HCT116 (cell line): ENCODE measurements around the gene SIT1. TPM values are rescaled to one million over a fixed set of nuclear protein-coding genes. Genes with fewer than 3 reads are reported as not detected.

ENCODE experiments used
- ATAC-seq: fragments of 200-7000 bp; cut with Tn5 transposase; 2 replicates; pipeline ENCODE4 v1.9.1; 2020; ENCODE audit warnings: mild to moderate bottlenecking, moderate library complexity
- BruUV-seq: library from RNA; stranded (reverse); fragments of 400-500 nt; replicated peaks from 2 replicates; lab custom pipeline; 2021; lab: Mats Ljungman, UMichigan
- CTCF ChIA-PET: fragments of 300-600 bp; sonication (Branson Sonifier 250); formaldehyde crosslinking; loops from one replicate; lab custom pipeline; 2021; ENCODE audit warnings: antibody characterized with exemption; lab: Charles Lee
- POLR2A ChIA-PET: fragments of 300-600, 350-600 bp; sonication (Branson Sonifier 250); formaldehyde crosslinking; loops from one replicate; lab custom pipeline; 2021; ENCODE audit warnings: antibody characterized with exemption; lab: Charles Lee
- RAD21 ChIA-PET, 2 experiments: fragments of 300-600 bp; sonication (Branson Sonifier 250); formaldehyde crosslinking; loops; one replicate each; lab custom pipeline; 2023; ENCODE audit warnings: low total read pairs in 2 of 2; ENCODE audit not compliant: uncharacterized antibody in 2 of 2, unreplicated experiment in 2 of 2, low non-redundant PET in 1 of 2; lab: Charles Lee
- DNase-seq: peaks from one replicate; pipeline ENCODE4 v3.0.0-alpha.2; 2010; ENCODE audit warnings: low read depth, low spot score
- H2AFZ ChIP-seq: fragments of 200-600 bp; shearing (Covaris generic), sonication (generic); 2 replicates; pipeline ENCODE4 v1.6.1; 2017; ENCODE audit warnings: low read depth, mixed run types, mixed read lengths, antibody characterized with exemption, low read length; ENCODE audit not compliant: poor library complexity, severe bottlenecking
- H3K27ac ChIP-seq: 2 replicates; pipeline ENCODE4 v1.5.1; 2012; ENCODE audit warnings: low read depth, low read length
- H3K27me3 ChIP-seq: fragments of 200-600 bp; sonication (generic); 2 replicates; pipeline ENCODE4 v1.6.1; 2016; ENCODE audit warnings: mixed run types, low read length, mixed read lengths; ENCODE audit not compliant: insufficient read depth
- H3K36me3 ChIP-seq, 2 experiments: fragments of 200-500 bp in 1 of 2; fragments of 200-600 bp in 1 of 2; sonication (Bioruptor generic) in 1 of 2; sonication (generic) in 1 of 2; 2 replicates each; pipeline versions ENCODE4 v1.5.1 to v1.6.1; 2014 to 2016; ENCODE audit warnings: low read length in 2 of 2, inconsistent platforms in 1 of 2, mixed read lengths in 1 of 2, mixed run types in 1 of 2; ENCODE audit not compliant: insufficient read depth in 2 of 2, control insufficient read depth in 1 of 2
- H3K4me1 ChIP-seq, 2 experiments: fragments of 200-600 bp in 1 of 2; sonication (generic) in 1 of 2; 2 replicates each; pipeline versions ENCODE4 v1.5.1 to v1.6.1; 2012 to 2017; ENCODE audit warnings: low read length in 2 of 2, inconsistent platforms in 1 of 2, mild to moderate bottlenecking in 1 of 2, mixed read lengths in 1 of 2, mixed run types in 1 of 2, moderate library complexity in 1 of 2; ENCODE audit not compliant: insufficient read depth in 2 of 2, control insufficient read depth in 1 of 2
- H3K4me2 ChIP-seq: fragments of 200-600 bp; sonication (generic); 2 replicates; pipeline ENCODE4 v1.6.1; 2017; ENCODE audit warnings: mixed run types, low read length, mixed read lengths
- H3K4me3 ChIP-seq, 2 experiments: fragments of 200-600 bp in 1 of 2; sonication (generic) in 1 of 2; replicated peaks in 1 of 2; 2 replicates each; pipeline ENCODE4 v1.5.1; 2011 to 2016; ENCODE audit warnings: low read length in 2 of 2, control low read depth in 1 of 2, low read depth in 1 of 2, mild to moderate bottlenecking in 1 of 2, mixed read lengths in 1 of 2, mixed run types in 1 of 2
- H3K79me2 ChIP-seq: fragments of 200-600 bp; sonication (generic); 2 replicates; pipeline ENCODE4 v1.6.1; 2017; ENCODE audit warnings: mild to moderate bottlenecking, mixed run types, low read length, moderate library complexity, mixed read lengths; ENCODE audit not compliant: insufficient read depth
- H3K9ac ChIP-seq: fragments of 200-600 bp; sonication (generic); 2 replicates; pipeline ENCODE4 v1.6.1; 2016; ENCODE audit warnings: low read length, mixed read lengths
- H3K9me2 ChIP-seq: fragments of 200-600 bp; sonication (generic), shearing (Covaris generic); 2 replicates; pipeline ENCODE4 v1.6.1; 2017; ENCODE audit warnings: mixed run types, mild to moderate bottlenecking, moderate library complexity; ENCODE audit not compliant: insufficient read depth
- H3K9me3 ChIP-seq, 2 experiments: fragments of 200-500 bp in 1 of 2; fragments of 200-600 bp in 1 of 2; sonication (Bioruptor generic) in 1 of 2; sonication (generic) in 1 of 2; 2 replicates each; pipeline ENCODE4 v1.6.1; 2014 to 2017; ENCODE audit warnings: low read length in 2 of 2, mixed read lengths in 2 of 2, inconsistent platforms in 1 of 2, low read depth in 1 of 2, mild to moderate bottlenecking in 1 of 2, mixed run types in 1 of 2, moderate library complexity in 1 of 2; ENCODE audit not compliant: control insufficient read depth in 1 of 2, insufficient read depth in 1 of 2
- H4K20me1 ChIP-seq: fragments of 200-600 bp; sonication (generic), shearing (Covaris generic); 2 replicates; pipeline ENCODE4 v1.6.1; 2017; ENCODE audit warnings: mixed run types, mild to moderate bottlenecking, moderate library complexity; ENCODE audit not compliant: insufficient read depth
- ATF3 ChIP-seq: IDR thresholded peaks from 2 replicates; pipeline ENCODE4 v1.6.1; 2012
- CBX3 ChIP-seq: IDR thresholded peaks from 2 replicates; pipeline ENCODE4 v1.6.1; 2012; ENCODE audit warnings: low read depth
- CEBPB ChIP-seq: IDR thresholded peaks from 2 replicates; pipeline ENCODE4 v1.6.1; 2012; ENCODE audit warnings: low read depth
- CTCF ChIP-seq, 3 experiments: fragments of 200-600 bp in 1 of 3; sonication (generic) in 1 of 3; IDR thresholded peaks in 2 of 3; conservative IDR thresholded peaks in 1 of 3; 2 replicates each; pipeline ENCODE4 v1.5.1; 2012 to 2017; ENCODE audit warnings: low read depth in 2 of 3, low read length in 2 of 3, antibody characterized with exemption in 1 of 3, borderline replicate concordance in 1 of 3, control low read depth in 1 of 3, mild to moderate bottlenecking in 1 of 3, mixed read lengths in 1 of 3, mixed run types in 1 of 3, moderate library complexity in 1 of 3; ENCODE audit not compliant: insufficient read depth in 1 of 3
- ELF1 ChIP-seq: IDR thresholded peaks from 2 replicates; pipeline ENCODE4 v1.6.1; 2012; ENCODE audit warnings: low read depth, borderline replicate concordance
- EZH2phosphoT487 ChIP-seq: fragments of 200-600 bp; IDR thresholded peaks from 2 replicates; pipeline ENCODE4 v1.6.1; 2018; ENCODE audit warnings: antibody characterized with exemption, borderline replicate concordance
- FOSL1 ChIP-seq: IDR thresholded peaks from 2 replicates; pipeline ENCODE4 v1.6.1; 2012; ENCODE audit warnings: low read depth
- JUND ChIP-seq: IDR thresholded peaks from 2 replicates; pipeline ENCODE4 v1.6.1; 2012
- MAX ChIP-seq: IDR thresholded peaks from 2 replicates; pipeline ENCODE4 v1.6.1; 2012
- POLR2AphosphoS5 ChIP-seq: IDR thresholded peaks from 2 replicates; pipeline ENCODE4 v1.6.1; 2011; ENCODE audit warnings: mild to moderate bottlenecking, low read depth, low read length, moderate library complexity
- SIN3A ChIP-seq: IDR thresholded peaks from 2 replicates; pipeline ENCODE4 v1.6.1; 2012; ENCODE audit warnings: low read depth
- SRF ChIP-seq: IDR thresholded peaks from 2 replicates; pipeline ENCODE4 v1.6.1; 2012; ENCODE audit warnings: low read depth
- TCF7L2 ChIP-seq: IDR thresholded peaks from 2 replicates; pipeline ENCODE4 v1.7.0; 2011; ENCODE audit warnings: borderline replicate concordance, inconsistent platforms; ENCODE audit not compliant: insufficient read depth, insufficient read length; ENCODE audit errors: extremely low read depth
- YY1 ChIP-seq: IDR thresholded peaks from 2 replicates; pipeline ENCODE4 v1.6.1; 2011; ENCODE audit warnings: low read length, low read depth, moderate library complexity, mild to moderate bottlenecking; ENCODE audit not compliant: insufficient replicate concordance; ENCODE audit errors: extremely low read depth
- ZBTB33 ChIP-seq: IDR thresholded peaks from 2 replicates; pipeline ENCODE4 v1.6.1; 2011; ENCODE audit warnings: mild to moderate bottlenecking, low read length, moderate library complexity; ENCODE audit not compliant: insufficient replicate concordance; ENCODE audit errors: extremely low read depth
- ZNF274 ChIP-seq: fragments of 200-500 bp; sonication (Bioruptor generic); IDR thresholded peaks from 2 replicates; pipeline ENCODE4 v1.6.1; 2014; ENCODE audit warnings: mild to moderate bottlenecking, low read depth, low read length, inconsistent platforms
- intact Hi-C: fragments of 100-400 bp; cut with micrococcal nuclease; formaldehyde crosslinking; loops from 2 replicates; pipeline ENCODE4 v1.10.0; 2022
- total RNA-seq: library from RNA; stranded (reverse); gene quantifications from one replicate; pipeline ENCODE4 v1.2.1, GENCODE V29; 2021; ENCODE audit not compliant: unreplicated experiment

Gene SIT1
- total RNA-seq, 1 experiment from 2014 or later = not detected

GRCh38 chr9:35653611-35654010 is 2.9 kb upstream of the SIT1 start:
- Histone ChIP-seq H3K9ac (no peak overlapping the region), H3K9me2 (no peaks in the 10 kb centered on the region), H3K4me1 (peaks cover 5 to 21% of the 10 kb centered on the region in 2 experiments; a peak in 3 of 4 replicates), H3K4me3 (no peak overlapping the region), H3K79me2 (no peaks in the 10 kb centered on the region), H3K9me3 (no peaks in the 10 kb centered on the region), H3K27me3 (no peaks in the 10 kb centered on the region), H2AFZ (no peak overlapping the region), H4K20me1 (no peaks in the 10 kb centered on the region), H3K27ac (no peak overlapping the region), H3K4me2 (no peak overlapping the region)
- no peak for ATAC-seq
- no peak for DNase-seq
- no TSS peak for BruUV-seq
- ChIA-PET RAD21 (interaction anchor here in 1 of 2 experiments (0.7 kb wide), 1 partner anchor 115 kb away, joined by 3 read pairs; no protein-coding TSS in a partner anchor), POLR2A (no interaction called here)
- intact Hi-C loops = loop anchor here (10.0 kb wide), 1 partner anchor 539 kb away; the partner anchor contains the start of gene ATOSB
- TF ChIP-seq ELF1 (no peak), SRF (no peak), CEBPB (no peak)
- TF ChIP-seq, all 23 proteins: peak for 0
- CTCF ChIA-PET = no interaction called here
- no peaks in the 10 kb centered on the region for H3K36me3 ChIP-seq

- ATAC-seq (no peak), DNase-seq (no peak)
- no peaks in the 10 kb centered on the region for H3K27me3 ChIP-seq
- H3K4me3 ChIP-seq = no peak overlapping the region
- BruUV-seq = no TSS peak
- H2AFZ ChIP-seq = no peak overlapping the region
- H3K4me2 ChIP-seq = no peak overlapping the region
- no peaks in the 10 kb centered on the region for H3K36me3 ChIP-seq
- ChIA-PET CTCF (no interaction called here), RAD21 (no interaction called here), POLR2A (no interaction called here)
- H3K4me1 ChIP-seq = peaks cover 5 to 19% of the 10 kb centered on the region in 2 experiments; a peak in 3 of 4 replicates
- intact Hi-C loops = loop anchor here (10.0 kb wide), 1 partner anchor 538 kb away; the partner anchor contains the start of gene ATOSB
- no peaks in the 10 kb centered on the region for H3K79me2 ChIP-seq
- H3K9me2 ChIP-seq = no peaks in the 10 kb centered on the region
- no peak overlapping the region for H3K9ac ChIP-seq
- no peaks in the 10 kb centered on the region for H4K20me1 ChIP-seq
- H3K27ac ChIP-seq = no peak overlapping the region
- H3K9me3 ChIP-seq = no peaks in the 10 kb centered on the region
- TF ChIP-seq ZNF274 (no peak), POLR2AphosphoS5 (no peak), CTCF (IDR thresholded peaks at IDR 0.05 in 2 of 3, conservative IDR thresholded peaks at IDR 0.05 in 1 of 3; ENCODE audit: borderline replicate concordance in 1 of 3, insufficient read depth in 1 of 3, low read depth in 2 of 3, low read length in 2 of 3) (no peak), CEBPB (no peak), ZBTB33 (no peak), FOSL1 (no peak), CBX3 (no peak), EZH2phosphoT487 (no peak), YY1 (no peak), TCF7L2 (no peak), MAX (no peak), ATF3 (no peak), ELF1 (no peak), JUND (no peak), SIN3A (no peak), SRF (no peak)
Measured at GRCh38 chr9:35652829-35653209, 2.1 kb upstream of the SIT1 start.
